Fibroblast of skin of back (primary cell): ENCODE data around the gene UHRF1.

Source experiments
- DNase-seq: peaks from one replicate; pipeline ENCODE4 v3.0.0-alpha.2; 2013

Gene UHRF1

DNA sequence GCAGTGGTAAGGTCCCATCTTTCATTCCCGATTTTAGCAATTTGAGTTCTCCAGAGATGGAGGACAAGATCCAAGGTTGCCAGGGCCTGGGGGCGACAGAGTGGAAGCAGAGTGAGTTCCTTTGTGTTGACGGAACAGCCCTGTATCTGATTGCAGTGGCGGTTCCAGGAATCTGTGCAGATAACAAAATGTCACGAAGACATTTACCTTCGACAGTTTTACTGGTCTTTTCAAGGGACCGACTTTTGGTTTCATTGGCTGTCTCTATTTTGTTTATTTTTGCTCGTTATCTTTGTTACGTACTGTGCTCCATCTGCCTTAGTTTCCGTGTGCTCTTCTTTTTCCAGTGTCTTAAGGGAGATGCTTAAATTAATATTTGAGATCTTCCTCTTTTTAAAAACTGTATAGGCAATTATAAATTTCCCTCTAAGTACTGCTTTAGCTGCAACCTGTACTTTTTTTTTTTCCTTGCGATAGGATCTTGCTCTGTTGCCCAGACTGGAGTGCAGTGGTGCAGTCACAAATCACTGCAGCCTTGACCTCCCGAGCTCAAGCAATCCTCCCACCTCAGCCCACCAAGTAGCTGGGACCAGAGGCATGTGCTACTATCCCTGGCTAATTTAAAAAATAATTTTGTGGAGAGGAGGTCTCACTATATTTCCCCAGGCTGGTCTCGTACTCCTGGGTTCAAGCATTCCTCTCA, 82.8 kb downstream of the UHRF1 start:
- no peak for DNase-seq

DNA sequence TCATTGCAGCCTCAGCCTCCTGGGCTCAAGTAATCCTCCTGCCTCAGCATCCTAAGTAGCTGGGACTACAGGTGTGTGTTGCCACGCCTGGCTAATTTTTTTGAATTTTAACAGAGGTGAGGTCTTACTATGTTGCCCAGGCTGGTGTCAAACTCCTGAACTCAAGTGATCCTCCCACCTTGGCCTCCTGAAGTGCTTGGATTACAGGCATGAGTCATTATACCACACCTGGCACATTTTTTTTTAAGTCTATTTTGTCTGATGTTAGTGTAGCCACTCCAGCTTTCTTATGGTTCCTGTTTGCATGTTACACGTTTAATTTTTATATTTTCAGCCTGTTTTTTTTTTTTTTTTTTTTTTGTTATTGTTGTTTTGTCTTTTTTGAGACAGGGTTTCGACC, 84.4 kb downstream of the UHRF1 start:
- DNase-seq, result no peak

DNA sequence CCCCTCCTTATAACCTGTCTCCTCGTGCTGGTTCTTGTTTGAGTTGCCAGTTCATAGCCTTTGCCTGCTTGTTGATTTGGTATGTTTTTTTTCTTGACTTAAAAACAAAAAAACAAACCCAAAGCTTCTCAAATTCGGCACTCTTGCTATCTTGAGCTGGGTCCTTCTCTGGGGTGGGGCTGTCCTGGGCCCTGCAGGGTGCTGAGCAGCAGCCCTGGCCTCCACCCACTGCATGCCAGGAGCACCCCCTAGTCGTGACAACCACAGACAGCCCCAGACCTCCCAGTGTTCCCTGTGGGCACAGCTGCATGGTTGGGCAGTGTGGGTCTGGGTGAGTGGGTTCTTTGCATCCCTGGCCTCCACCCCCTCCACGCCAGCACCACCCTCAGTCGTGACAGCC, 87.4 kb downstream of the UHRF1 start:
- no peak for DNase-seq

DNA sequence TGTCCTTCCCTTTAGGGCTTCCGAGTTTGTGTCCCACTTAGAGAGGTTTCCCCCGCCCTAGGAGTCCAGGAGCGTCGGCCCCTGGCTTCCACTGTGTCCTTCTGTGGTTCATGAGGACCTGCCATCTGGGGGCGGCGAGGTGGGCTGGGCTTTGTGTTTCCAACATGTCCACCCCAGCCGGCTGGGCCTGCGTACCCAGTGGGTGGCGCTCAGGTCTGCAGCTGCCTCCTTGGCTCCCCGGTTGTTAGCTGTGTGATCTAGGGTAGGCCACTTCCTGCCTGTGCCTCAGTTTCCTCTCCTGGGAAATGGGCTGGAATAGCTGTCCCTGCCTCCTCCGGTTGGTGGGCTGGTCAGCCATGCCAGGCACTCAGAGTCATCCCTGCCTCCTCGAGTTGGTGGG, 88.0 kb downstream of the UHRF1 start:
- DNase-seq, result no peak

DNA sequence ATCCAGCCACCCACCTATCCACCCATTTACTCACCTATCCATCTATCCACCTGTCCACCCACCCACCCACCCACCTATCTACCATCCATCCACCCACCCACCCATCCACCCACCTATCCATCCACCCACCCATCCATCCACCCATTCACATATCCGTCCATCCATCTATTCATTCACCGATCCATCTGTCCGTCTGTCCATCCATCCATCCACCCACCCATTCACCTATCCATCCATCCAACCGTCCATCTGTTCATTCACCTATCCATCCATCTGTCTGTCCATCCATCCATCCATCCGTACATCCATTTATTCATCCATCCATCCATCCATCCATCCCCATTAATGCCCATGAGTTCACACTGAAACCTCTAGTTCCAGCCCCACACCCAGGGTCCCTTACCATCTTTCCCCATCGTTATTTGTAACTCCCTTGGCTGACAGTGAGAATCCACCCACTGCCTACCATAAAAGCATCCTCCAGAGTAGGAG, 90.9 kb downstream of the UHRF1 start:
- no peak for DNase-seq

DNA sequence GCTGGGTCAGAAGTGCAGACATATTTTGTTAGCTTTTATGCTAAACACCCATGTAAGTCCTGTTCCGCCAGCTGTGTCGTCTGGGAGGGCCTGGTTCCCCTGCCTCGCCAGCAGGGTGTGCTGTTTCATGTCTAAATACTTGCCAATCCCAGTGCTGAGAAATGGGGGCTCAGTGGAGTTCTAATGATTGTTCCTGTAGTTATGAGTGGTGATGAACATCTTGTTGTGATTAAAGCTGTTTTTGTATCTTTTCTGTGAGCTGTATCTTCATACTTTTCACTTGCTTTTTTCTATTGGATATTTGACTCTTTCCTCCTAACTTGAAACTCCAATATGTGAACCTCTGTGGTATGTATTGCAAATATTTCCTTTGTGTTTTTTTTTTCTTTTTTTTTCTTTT, 92.3 kb downstream of the UHRF1 start:
- peak; percentile 76 for DNase-seq

DNA sequence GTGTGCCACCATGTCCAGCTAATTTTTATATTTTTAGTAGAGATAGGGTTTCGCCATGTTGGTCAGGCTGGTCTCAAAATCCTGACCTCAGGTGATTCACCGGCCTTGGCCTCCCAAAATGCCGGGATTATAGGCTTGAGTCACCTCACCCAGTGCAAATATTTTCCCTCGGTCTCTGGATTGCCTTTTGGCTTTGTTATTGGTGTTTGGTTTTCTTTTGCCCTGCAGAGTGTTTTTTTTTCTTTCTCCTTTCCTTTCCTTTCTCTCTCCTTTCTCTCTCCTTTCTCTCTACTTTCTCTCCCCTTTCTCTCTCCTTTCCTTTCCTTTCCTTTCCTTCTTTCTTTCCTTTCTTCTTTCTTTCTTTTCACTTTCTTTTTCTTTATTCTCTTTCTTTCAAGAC, 92.8 kb downstream of the UHRF1 start:
- peak; percentile 79 for DNase-seq

DNA sequence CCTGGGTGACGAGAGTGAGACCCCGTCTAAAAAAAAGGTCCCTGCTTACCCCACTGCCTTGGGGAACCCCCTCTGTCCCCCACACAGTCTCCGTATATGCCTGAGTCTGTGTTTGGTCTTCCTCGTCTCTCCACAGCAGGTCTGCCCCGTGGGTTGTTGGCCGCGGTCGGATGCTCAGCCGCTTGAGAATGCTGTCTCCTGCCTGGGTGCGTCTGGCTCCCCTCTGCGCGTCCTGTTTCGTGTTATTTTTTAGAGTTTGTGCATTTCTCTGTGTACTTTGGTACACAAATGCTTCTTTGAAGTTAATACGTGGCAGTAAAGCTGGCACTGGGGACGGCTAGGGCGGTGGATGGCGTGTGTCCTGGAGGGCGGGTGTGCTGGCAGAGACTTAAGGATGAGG, 94.5 kb downstream of the UHRF1 start:
- DNase-seq, result no peak

DNA sequence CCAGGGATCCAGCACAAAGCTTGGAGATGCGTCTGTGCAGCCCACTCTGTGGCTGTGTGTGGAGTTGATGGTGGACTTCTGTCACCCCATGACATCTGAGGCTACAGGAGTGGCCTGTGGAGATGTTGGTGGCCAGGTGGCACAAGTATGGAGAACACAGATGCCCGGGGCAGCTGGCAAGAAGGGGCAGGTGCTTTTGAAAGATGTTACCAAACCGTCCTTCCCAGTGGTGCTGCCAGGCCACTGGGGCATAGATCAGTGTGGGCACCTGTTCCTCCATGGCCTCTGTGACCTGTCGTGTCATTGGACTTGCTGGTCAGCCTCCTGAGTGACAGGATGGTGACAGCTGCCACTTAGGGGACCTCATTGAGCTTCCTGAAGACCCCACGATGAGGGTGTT, 95.8 kb downstream of the UHRF1 start:
- no peak for DNase-seq

DNA sequence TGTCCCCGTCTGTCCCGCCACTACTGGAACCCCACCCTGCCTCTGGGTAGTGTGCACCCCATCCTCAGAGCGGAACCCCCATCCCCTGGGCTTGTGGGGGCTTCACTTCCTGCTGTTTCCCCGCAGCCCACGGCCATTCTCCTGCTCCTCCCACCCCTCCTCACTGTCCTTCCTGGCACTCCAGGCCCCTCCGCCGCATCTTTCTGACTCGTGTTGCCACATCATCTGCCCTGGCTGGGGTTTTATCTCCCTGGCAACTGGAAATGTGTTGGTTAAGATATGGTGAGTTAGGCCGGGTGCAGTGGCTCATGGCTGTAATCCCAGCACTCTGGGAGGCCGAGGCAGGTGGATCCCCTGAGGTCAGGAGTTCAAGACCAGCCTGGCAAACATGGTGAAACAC, 96.9 kb downstream of the UHRF1 start:
- peak; percentile 37 for DNase-seq

DNA sequence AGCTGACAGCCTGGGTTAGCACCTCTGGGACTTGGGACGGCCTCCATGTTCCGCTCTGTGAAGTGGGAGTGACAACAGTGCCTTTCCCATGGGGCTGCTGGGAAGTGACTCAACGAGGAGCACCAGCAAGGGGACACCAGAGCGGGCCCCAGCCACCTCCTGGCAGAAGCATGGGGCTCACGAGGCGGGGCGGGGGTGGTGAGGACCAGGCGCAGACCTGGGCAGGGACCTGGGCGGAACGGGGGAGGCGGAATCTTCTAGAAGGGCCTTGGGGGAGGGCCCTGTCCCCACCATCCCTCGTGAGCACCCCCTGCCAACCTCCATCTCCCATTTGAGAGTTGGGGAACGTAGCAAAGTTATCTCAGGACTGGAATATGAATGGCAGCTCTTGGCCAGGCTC, 97.5 kb downstream of the UHRF1 start:
- DNase-seq, result no peak
